Adipocyte (in vitro differentiated cells): ENCODE data around the gene MAD1L1.
A peak's percentile ranks its signal among the peaks of the same experiment; 100 is the strongest.

ENCODE experiments used
- DNase-seq: peaks from one replicate; pipeline ENCODE4 v3.0.0-alpha.2; 2015; ENCODE audit warnings: low read depth
- H3K27me3 ChIP-seq: replicated peaks from 2 replicates; pipeline ENCODE4 v1.7.0; 2013; ENCODE audit warnings: mild to moderate bottlenecking, low read length, moderate library complexity; ENCODE audit not compliant: control insufficient read depth, insufficient read depth
- H3K36me3 ChIP-seq: 2 replicates; pipeline ENCODE4 v1.7.0; 2013; ENCODE audit warnings: low read length, mild to moderate bottlenecking, moderate library complexity; ENCODE audit not compliant: control insufficient read depth, insufficient read depth, severe bottlenecking
- H3K4me1 ChIP-seq: 2 replicates; pipeline ENCODE4 v1.7.0; 2013; ENCODE audit warnings: mild to moderate bottlenecking, low read length, moderate library complexity; ENCODE audit not compliant: control insufficient read depth, insufficient read depth
- H3K4me3 ChIP-seq: 2 replicates; pipeline ENCODE4 v1.7.0; 2013; ENCODE audit warnings: mild to moderate bottlenecking, low read length, moderate library complexity
- H3K9ac ChIP-seq: 2 replicates; pipeline ENCODE4 v1.7.0; 2013; ENCODE audit warnings: mild to moderate bottlenecking, low read length, moderate library complexity
- H3K9me3 ChIP-seq: 2 replicates; pipeline ENCODE4 v1.7.0; 2013; ENCODE audit warnings: mild to moderate bottlenecking, low read length, moderate library complexity; ENCODE audit not compliant: control insufficient read depth

MAD1L1 gene

DNA sequence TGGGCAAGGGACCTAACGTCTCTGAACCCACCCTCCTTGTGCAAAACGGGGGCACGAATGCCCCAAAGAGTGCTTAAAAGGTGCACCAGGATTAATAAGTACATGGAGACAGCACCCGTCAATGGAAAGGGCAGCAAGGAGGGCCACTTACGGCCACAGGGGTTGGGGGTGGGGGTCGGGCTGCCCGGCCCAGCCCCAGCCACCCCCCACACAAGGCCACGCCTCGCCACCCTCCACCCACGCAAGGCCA is 213.4 kb downstream of the MAD1L1 start:
- Histone ChIP-seq H3K9ac (peak overlapping the region; percentile 88), H3K4me3 (peak overlapping the region; percentile 69), H3K27me3 (no peaks in the 10 kb centered on the region), H3K36me3 (no peaks in the 10 kb centered on the region), H3K9me3 (peaks cover 4% of the 10 kb centered on the region), H3K4me1 (peaks cover 27% of the 10 kb centered on the region)
- DNase-seq = no peak

GRCh38 chr7:2018569-2019460 is 213.9 kb downstream of the MAD1L1 start:
- DNase-seq = peak; percentile 80
- Histone ChIP-seq H3K9ac (peak overlapping the region; percentile 88), H3K4me1 (peaks cover 27% of the 10 kb centered on the region), H3K9me3 (no peaks in the 10 kb centered on the region), H3K4me3 (peak overlapping the region; percentile 69), H3K27me3 (no peaks in the 10 kb centered on the region), H3K36me3 (no peaks in the 10 kb centered on the region)

DNA sequence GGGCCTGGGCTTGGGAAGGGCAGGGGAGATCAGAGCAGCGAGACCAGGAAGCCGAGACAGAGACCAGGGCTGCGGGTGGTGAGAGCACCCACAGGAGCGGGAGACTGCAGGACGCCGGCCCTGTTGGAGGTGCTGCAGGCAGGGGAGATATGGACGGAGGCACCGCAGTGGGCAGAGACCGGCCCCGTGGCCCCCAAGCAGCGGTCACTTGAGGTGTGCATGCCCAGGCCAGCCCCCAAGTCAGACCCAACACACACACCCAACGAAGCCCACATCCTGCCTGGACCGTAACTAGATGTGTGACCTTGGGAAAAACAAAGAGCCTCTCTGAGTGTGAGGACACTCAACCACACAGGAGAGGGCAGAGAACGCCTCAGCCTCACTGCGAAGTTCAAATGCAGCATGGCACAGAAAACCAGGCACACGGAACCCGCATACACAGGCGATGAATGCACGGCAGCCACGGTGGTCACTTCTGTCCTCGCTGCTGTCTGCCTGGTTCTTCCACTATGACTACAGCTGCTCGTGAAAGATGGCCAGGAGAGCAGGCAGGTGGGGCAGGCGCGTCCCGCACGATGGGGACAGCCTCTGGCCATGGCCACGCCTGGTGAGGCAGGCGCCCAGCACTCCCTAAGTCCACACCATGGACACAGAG is 214.7 kb downstream of the MAD1L1 start:
- Histone ChIP-seq H3K36me3 (no peaks in the 10 kb centered on the region), H3K27me3 (no peaks in the 10 kb centered on the region), H3K9me3 (no peaks in the 10 kb centered on the region), H3K4me3 (no peak overlapping the region), H3K4me1 (peaks cover 27% of the 10 kb centered on the region), H3K9ac (peak overlapping the region; percentile 30)
- no peak for DNase-seq

GRCh38 chr7:2017481-2017891 is 215.3 kb downstream of the MAD1L1 start:
- H3K4me1 ChIP-seq = peaks cover 27% of the 10 kb centered on the region
- H3K27me3 ChIP-seq = no peaks in the 10 kb centered on the region
- no peak overlapping the region for H3K9ac ChIP-seq
- H3K36me3 ChIP-seq = no peaks in the 10 kb centered on the region
- no peak overlapping the region for H3K4me3 ChIP-seq
- H3K9me3 ChIP-seq = no peaks in the 10 kb centered on the region
- no peak for DNase-seq

GRCh38 chr7:2016761-2017480 is 215.8 kb downstream of the MAD1L1 start:
- no peak for DNase-seq
- no peak overlapping the region for H3K9ac ChIP-seq
- no peak overlapping the region for H3K4me3 ChIP-seq
- no peaks in the 10 kb centered on the region for H3K27me3 ChIP-seq
- H3K4me1 ChIP-seq = peaks cover 27% of the 10 kb centered on the region
- H3K9me3 ChIP-seq = no peaks in the 10 kb centered on the region
- no peaks in the 10 kb centered on the region for H3K36me3 ChIP-seq

- no peak for DNase-seq
- Histone ChIP-seq H3K4me1 (peaks cover 27% of the 10 kb centered on the region), H3K9ac (no peak overlapping the region), H3K36me3 (no peaks in the 10 kb centered on the region), H3K4me3 (no peak overlapping the region), H3K27me3 (no peaks in the 10 kb centered on the region), H3K9me3 (no peaks in the 10 kb centered on the region)
Observed at GRCh38 chr7:2016021-2016631, 216.6 kb downstream of the MAD1L1 start.

- Histone ChIP-seq H3K9me3 (no peaks in the 10 kb centered on the region), H3K9ac (no peak overlapping the region), H3K4me1 (peaks cover 21% of the 10 kb centered on the region), H3K27me3 (no peaks in the 10 kb centered on the region), H3K4me3 (no peak overlapping the region), H3K36me3 (no peaks in the 10 kb centered on the region)
- no peak for DNase-seq
Observed at GRCh38 chr7:2015251-2015871, 217.4 kb downstream of the MAD1L1 start.

DNA sequence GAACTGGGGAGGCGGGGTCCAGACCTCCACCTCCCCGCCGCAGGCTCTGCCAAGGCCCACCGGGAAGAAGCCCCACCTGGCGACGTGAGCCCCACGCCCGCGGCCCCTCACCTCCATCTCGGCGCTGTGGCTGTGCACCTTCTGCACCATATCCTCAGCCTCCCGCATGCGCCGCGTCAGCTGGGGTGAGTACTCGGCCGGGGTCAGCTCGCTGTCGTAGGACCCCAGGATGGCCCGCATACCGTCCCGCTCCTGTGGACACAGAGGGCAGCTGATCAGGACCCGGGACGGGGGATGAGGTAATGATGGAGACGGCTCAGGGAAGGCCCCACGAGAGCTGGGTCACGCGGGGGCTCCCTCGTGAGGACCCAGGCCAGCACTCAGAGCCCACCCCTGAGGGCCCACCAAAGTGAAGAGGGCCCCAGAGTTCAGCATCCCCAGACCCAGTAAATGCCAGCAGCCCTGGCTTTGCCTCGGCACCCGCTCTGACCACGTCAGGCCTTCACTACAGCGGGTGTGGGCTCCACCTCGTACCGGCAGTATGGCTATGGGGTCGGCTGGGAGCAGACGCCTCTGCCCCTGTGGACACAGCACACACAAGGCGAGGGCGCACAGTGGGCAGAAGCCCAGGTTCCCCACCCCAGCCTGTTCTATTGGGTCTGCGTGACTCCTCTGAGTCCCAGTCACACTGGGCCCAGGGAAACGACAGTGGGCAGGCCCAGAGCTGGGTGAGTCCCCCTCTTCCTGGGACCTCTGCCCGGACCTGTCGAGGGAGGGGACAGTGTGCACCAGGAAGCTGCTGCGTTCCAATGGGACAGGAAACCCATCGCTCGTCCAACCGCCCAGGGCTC is 218.1 kb downstream of the MAD1L1 start:
- H3K9me3 ChIP-seq = no peaks in the 10 kb centered on the region
- no peak for DNase-seq
- H3K4me3 ChIP-seq = no peak overlapping the region
- no peaks in the 10 kb centered on the region for H3K27me3 ChIP-seq
- no peak overlapping the region for H3K9ac ChIP-seq
- H3K4me1 ChIP-seq = peaks cover 13% of the 10 kb centered on the region
- H3K36me3 ChIP-seq = no peaks in the 10 kb centered on the region

GRCh38 chr7:2013381-2014311 is 219.1 kb downstream of the MAD1L1 start:
- peaks cover 5% of the 10 kb centered on the region for H3K4me1 ChIP-seq
- H3K36me3 ChIP-seq = no peaks in the 10 kb centered on the region
- H3K27me3 ChIP-seq = no peaks in the 10 kb centered on the region
- peak overlapping the region; percentile 24 for H3K9ac ChIP-seq
- H3K4me3 ChIP-seq = no peak overlapping the region
- H3K9me3 ChIP-seq = no peaks in the 10 kb centered on the region
- DNase-seq = no peak
